Calu3 (cell line): ENCODE results near the gene PAH. TPM values are rescaled to one million over a fixed set of nuclear protein-coding genes. Genes with fewer than 3 reads are reported as not detected.

Experiments used
- BruUV-seq: library from RNA; stranded (reverse); fragments of 400-500 nt; replicated peaks from 2 replicates; lab custom pipeline; 2021; lab: Mats Ljungman, UMichigan
- CTCF ChIA-PET: fragments of 300-600 bp; sonication (Branson Sonifier 250); formaldehyde crosslinking; loops from one replicate; lab custom pipeline; 2022; ENCODE audit warnings: antibody characterized with exemption; lab: Charles Lee
- DNase-seq: peaks from one replicate; pipeline ENCODE4 v3.0.0; 2022
- H3K27ac Mint-ChIP-seq: one replicate; pipeline ENCODE4 v1.8.0; 2022; ENCODE audit warnings: mixed read lengths; ENCODE audit not compliant: unreplicated experiment
- H3K27me3 Mint-ChIP-seq: one replicate; pipeline ENCODE4 v1.8.0; 2022; ENCODE audit warnings: mixed read lengths; ENCODE audit not compliant: unreplicated experiment
- H3K36me3 Mint-ChIP-seq: one replicate; pipeline ENCODE4 v1.8.0; 2022; ENCODE audit warnings: mild to moderate bottlenecking, moderate library complexity, mixed read lengths; ENCODE audit not compliant: insufficient read depth, unreplicated experiment
- H3K4me1 Mint-ChIP-seq: one replicate; pipeline ENCODE4 v1.8.0; 2022; ENCODE audit warnings: mild to moderate bottlenecking, low read depth, mixed read lengths; ENCODE audit not compliant: unreplicated experiment
- H3K4me3 Mint-ChIP-seq: one replicate; pipeline ENCODE4 v1.8.0; 2022; ENCODE audit warnings: mild to moderate bottlenecking, low read depth, moderate library complexity, mixed read lengths; ENCODE audit not compliant: unreplicated experiment
- H3K9me3 Mint-ChIP-seq: one replicate; pipeline ENCODE4 v1.8.0; 2022; ENCODE audit warnings: low read depth, mixed read lengths; ENCODE audit not compliant: unreplicated experiment
- CTCF ChIP-seq: fragments of 200-600 bp; IDR thresholded peaks from one replicate; pipeline ENCODE4 v1.8.0; 2022; ENCODE audit warnings: antibody characterized with exemption; ENCODE audit not compliant: unreplicated experiment
- intact Hi-C: fragments of 100-400 bp; cut with micrococcal nuclease; formaldehyde crosslinking; loops from one replicate; pipeline ENCODE4 v1.10.0; 2022; ENCODE audit not compliant: unreplicated experiment
- total RNA-seq: library from RNA; stranded (reverse); gene quantifications from 2 replicates; pipeline ENCODE4 v1.2.3, GENCODE V29; 2022

Gene PAH
- total RNA-seq, 1 experiment from 2014 or later, result 31.4 TPM

GRCh38 chr12:102954134-102954533 lies 37.1 kb upstream of the PAH start:
- intact Hi-C loops, result no loop called here
- TF ChIP-seq CTCF, result no peak
- Mint-ChIP-seq H3K27me3 (peaks cover 92% of the 10 kb centered on the region), H3K4me3 (no peak overlapping the region), H3K36me3 (no peaks in the 10 kb centered on the region), H3K9me3 (no peaks in the 10 kb centered on the region), H3K27ac (no peak overlapping the region), H3K4me1 (peaks cover 10% of the 10 kb centered on the region)
- CTCF ChIA-PET, result no interaction called here
- DNase-seq, result no peak
- no TSS peak for BruUV-seq

- H3K27ac Mint-ChIP-seq, result no peak overlapping the region
- no peak for TF ChIP-seq CTCF
- peaks cover 92% of the 10 kb centered on the region for H3K27me3 Mint-ChIP-seq
- no peak overlapping the region for H3K4me3 Mint-ChIP-seq
- H3K4me1 Mint-ChIP-seq, result peaks cover 10% of the 10 kb centered on the region
- H3K9me3 Mint-ChIP-seq, result no peaks in the 10 kb centered on the region
- intact Hi-C loops, result no loop called here
- no TSS peak for BruUV-seq
- CTCF ChIA-PET, result no interaction called here
- DNase-seq, result no peak
- H3K36me3 Mint-ChIP-seq, result no peaks in the 10 kb centered on the region
Measured at GRCh38 chr12:102953221-102953620, 36.2 kb upstream of the PAH start.

GRCh38 chr12:102951841-102952240 lies 34.8 kb upstream of the PAH start:
- Mint-ChIP-seq H3K27me3 (peaks cover 92% of the 10 kb centered on the region), H3K27ac (no peak overlapping the region), H3K4me1 (peaks cover 1% of the 10 kb centered on the region), H3K36me3 (no peaks in the 10 kb centered on the region), H3K4me3 (no peak overlapping the region), H3K9me3 (no peaks in the 10 kb centered on the region)
- TF ChIP-seq CTCF, result no peak
- BruUV-seq, result no TSS peak
- intact Hi-C loops, result no loop called here
- DNase-seq, result no peak
- CTCF ChIA-PET, result no interaction called here

GRCh38 chr12:102950950-102951619 lies 34.0 kb upstream of the PAH start:
- Mint-ChIP-seq H3K36me3 (no peaks in the 10 kb centered on the region), H3K4me1 (no peaks in the 10 kb centered on the region), H3K9me3 (no peaks in the 10 kb centered on the region), H3K4me3 (no peak overlapping the region), H3K27me3 (peaks cover 90% of the 10 kb centered on the region), H3K27ac (no peak overlapping the region)
- intact Hi-C loops, result no loop called here
- CTCF ChIA-PET, result no interaction called here
- DNase-seq, result no peak
- BruUV-seq, result no TSS peak
- no peak for TF ChIP-seq CTCF
